Activated CD4-positive, alpha-beta T cell treated with anti-CD3 and anti-CD28 coated beads for 24 hours (primary cell): ENCODE data around the gene HDC.

Source experiments
- DNase-seq, 2 donors: peaks; one replicate each; pipeline ENCODE4 v3.0.0-alpha.2; 2020; ENCODE audit warnings: low read depth in 2 of 2

The HDC gene

DNA sequence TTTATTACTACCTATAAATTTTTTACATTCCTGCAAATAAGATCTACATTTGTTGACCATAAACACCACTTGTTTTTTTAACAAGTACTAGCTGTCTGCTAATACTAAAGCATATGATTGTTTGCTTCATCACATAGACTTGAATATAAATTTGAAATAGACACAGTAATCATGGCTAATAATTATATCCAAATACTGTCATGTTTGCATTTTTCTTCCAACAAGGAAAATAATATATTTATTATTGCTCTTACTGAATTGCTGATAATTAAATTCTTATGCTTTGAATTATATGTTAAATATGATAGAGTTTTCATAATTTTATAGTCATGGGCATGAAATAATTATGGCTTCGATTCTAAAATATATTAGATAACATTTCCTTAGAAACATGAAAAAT, 40.5 kb downstream of the HDC start:
- no peak for DNase-seq

GRCh38 chr15:50224606-50225005, 40.9 kb downstream of the HDC start:
- DNase-seq = no peak

DNA sequence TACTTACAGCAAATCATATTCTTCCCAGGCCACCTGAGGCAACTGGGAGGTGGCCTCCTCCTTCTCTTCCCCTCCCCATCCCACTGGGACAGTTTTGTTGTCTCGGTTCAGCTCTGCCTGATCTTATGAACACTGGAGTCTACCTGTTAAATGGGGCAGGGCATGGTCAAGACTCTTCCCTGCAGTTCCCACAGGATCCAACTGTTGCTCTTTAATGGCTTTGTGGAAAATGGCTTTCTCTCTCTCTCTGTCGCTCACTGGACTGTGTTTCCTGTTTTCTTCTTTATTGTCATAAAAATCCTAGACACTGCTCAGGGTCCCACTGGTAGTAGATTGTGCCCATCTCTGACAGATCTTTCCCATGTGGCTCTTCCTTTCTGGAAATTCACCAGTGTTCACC, 43.3 kb downstream of the HDC start:
- no peak for DNase-seq

GRCh38 chr15:50219820-50220219, 45.7 kb downstream of the HDC start:
- no peak for DNase-seq

DNA sequence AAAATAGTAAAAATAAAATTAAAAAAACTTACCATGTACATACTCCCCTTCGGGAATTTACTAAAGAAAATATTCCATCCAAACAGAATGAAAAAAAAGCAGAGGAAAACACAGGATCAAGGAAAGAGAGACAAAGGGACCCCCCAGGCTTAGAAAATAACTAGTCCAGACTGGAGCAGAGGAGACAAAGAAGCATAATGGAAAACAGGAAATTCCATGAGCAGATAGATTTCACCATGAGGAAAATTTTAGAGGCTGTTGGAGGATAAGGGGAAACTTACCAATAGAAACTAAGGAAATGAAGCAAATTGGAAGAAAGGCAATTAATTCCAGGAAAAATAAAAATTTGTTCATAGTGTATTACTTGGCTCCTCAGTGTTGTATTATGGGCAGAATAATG, 46.8 kb downstream of the HDC start:
- no peak for DNase-seq

DNA sequence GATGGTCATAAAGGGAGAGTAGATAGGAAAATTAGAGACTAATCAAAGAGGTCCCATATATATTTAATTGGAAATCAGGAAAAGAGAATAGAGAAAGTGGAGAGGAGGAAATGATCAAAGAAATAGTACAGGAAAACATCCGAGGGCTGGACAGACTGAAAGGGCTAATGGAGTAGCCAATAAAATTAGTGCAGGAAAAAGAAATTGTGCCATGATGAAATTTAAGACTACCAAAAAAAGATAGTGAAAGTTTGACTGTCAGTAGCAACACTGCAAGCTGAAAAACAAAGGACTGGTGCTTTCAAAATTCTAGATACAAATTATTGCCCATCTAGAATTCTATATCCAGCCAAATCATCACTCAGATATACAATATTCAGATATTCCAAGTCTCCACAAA, 47.2 kb downstream of the HDC start:
- no peak for DNase-seq

- no peak for DNase-seq
Observed at GRCh38 chr15:50210462-50211157, 54.9 kb downstream of the HDC start.

DNA sequence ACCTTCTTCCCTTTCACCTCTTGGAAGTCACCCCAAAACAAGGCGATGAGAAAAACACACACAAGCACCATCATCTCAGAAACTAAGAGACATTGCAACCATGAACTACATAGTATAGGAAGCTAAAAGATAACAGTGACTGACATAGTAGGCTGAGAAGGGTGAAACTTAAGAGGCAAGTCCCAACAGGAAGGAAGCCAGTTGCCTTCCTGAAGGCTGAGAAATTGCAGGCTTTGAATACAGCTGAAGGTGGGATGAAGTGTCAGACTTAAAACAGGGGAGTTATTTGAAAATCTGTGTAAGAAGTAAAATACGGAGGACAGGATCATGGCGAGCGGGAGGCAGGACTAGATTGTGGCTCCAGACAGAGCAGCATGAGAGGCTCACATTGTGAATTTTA, 55.7 kb downstream of the HDC start:
- no peak for DNase-seq

- no peak for DNase-seq
Observed at GRCh38 chr15:50206020-50206419, 59.5 kb downstream of the HDC start.

DNA sequence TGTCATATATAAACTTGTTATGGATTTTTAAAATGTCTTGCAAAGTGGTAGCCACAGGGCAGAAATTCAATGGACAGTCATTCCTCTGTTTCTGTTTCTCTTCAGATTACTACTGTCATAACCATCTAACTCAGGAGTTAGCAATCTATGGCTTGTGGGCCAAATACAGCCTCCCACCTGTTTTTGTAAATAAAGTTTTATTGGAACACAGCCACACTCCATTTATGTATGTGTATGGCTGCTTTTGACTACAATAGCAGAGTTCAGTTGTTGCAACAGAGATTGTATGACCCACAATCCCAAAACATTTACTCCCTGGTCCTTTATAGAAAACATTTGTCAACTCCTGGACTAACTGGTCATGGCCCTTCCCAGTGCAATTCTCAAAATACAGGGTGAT, 63.5 kb downstream of the HDC start:
- DNase-seq = no peak

DNA sequence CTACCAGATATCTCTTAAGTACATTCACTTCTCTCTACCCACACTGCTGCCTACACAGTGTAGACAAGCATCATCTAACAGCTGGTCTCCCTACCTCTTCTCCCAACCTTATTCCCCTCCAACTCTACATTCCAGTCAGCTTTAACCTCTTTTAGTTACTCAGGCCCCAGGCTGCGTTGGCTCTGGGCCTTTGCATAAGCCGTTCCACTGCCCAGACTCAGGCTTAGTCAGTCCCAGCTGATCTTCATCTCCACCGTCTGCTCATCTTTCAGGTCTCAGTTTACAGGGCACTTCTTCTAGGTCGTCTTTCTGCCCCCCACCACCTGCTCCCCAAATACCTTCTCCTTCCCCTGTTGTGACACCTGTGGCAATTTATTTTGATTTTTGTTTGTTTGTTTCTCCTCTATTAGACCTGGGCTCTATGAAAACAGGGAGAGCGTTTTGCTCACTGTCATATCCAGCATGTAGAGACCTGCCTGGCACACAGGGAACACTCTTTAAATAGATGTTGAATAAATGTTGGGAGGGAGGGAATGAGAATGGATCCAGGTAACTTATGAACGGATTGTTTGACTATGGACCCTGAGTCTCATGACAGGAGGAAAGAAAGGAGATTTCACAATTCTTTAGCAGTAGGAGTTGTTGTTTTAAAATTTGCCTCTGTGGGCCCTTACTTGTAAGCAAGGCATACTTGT, 72.5 kb downstream of the HDC start:
- DNase-seq = no peak

DNA sequence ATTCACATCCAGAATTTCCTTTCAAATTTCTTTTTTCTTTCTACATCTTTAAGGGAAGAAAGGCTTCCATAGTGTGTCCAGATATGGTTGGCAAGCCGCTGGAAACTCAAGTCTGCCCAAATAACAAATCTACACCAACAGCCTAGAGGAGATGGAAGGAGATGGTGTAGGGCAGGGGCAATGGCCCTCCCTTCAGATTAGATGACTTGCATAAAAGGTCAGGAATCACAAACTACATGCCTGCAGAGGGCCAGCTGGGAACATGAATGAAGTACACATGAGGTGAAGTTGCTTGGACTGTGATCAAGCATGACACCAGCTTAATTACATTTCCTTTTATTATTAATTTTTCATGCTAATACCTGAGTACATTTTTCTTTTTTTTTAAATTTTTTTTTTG, 73.4 kb downstream of the HDC start:
- no peak for DNase-seq
